ENCODE data around the gene TP53BP2.
"Not testable (repeated sequence)": the region's sequence is repeated elsewhere in the genome, so short reads cannot be mapped to it uniquely, and the experiment has no call there.

TP53BP2 gene, protein sequence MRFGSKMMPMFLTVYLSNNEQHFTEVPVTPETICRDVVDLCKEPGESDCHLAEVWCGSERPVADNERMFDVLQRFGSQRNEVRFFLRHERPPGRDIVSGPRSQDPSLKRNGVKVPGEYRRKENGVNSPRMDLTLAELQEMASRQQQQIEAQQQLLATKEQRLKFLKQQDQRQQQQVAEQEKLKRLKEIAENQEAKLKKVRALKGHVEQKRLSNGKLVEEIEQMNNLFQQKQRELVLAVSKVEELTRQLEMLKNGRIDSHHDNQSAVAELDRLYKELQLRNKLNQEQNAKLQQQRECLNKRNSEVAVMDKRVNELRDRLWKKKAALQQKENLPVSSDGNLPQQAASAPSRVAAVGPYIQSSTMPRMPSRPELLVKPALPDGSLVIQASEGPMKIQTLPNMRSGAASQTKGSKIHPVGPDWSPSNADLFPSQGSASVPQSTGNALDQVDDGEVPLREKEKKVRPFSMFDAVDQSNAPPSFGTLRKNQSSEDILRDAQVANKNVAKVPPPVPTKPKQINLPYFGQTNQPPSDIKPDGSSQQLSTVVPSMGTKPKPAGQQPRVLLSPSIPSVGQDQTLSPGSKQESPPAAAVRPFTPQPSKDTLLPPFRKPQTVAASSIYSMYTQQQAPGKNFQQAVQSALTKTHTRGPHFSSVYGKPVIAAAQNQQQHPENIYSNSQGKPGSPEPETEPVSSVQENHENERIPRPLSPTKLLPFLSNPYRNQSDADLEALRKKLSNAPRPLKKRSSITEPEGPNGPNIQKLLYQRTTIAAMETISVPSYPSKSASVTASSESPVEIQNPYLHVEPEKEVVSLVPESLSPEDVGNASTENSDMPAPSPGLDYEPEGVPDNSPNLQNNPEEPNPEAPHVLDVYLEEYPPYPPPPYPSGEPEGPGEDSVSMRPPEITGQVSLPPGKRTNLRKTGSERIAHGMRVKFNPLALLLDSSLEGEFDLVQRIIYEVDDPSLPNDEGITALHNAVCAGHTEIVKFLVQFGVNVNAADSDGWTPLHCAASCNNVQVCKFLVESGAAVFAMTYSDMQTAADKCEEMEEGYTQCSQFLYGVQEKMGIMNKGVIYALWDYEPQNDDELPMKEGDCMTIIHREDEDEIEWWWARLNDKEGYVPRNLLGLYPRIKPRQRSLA

DNA sequence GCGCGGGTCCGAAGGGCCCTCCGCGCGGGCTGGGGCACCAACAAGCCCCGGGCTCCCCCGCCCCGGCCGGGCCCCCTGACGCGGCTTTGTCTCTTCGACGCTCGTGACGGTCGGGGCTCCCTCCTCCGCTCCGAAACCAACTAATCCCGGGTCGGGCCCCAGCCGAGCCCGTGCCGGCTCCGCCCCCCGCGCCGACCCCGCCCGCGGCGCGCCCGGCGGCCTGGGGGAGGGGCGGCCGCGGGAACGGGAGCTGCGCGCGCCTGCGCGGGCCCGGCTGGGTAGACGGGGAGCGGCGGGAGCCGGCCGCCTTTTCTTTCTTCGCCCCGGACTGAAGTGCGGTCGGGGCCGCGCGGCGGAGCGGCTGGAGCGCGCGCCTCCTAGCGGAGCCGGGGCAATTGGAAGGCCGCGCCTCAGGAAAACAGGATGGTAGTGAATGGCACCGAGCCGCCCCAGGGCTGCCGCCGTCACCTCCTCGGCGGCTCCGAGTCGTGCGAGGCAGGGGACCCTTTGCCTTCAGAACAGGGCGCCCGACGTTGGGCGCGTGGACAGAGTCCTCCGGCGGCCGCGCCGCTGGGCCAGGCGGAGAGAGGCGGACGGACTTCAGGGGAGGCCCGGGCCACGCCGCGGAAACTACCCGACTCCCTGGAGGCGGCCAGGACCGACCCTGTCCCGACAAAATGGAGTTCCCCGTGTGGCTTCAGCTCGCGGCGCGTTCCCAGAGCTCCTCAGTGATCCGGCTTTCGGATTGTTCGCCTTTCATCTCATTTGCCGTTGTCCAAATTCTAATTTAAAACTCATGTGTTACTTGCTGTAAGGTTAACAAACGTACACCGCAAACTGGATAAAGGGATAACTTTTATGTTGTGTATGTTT, at the start of gene TP53BP2:
TP53BP2 (minus strand) TSS at position 138 of the 873 bp plus-strand sequence. CDS start 267 bp downstream, outside the sequence.
- in situ Hi-C loops (cut with HindIII; ENCODE audit: low sequenced_read_pairs), result no loop called here

DNA sequence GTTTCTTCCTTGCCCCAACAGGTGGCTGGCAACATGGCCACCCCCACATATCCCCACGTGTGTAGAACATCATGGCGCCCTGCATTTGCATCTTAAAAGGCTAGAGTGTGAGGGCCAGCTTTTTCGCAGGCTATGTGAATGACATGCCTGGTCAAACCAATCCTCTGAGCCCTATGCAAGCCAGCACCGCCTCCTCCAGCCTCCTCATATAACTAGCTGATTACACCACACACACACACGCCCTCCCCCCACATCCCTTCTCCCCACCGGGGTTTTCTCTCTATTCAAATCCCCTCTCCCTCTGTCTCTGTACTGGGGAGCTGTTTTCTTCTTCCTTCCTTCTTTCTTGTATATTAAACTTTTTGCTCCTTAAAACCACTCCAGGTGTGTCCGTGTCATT, 44.7 kb upstream of the TP53BP2 start:
- in situ Hi-C loops (cut with HindIII; ENCODE audit: low sequenced_read_pairs), result not testable (repeated sequence)

DNA sequence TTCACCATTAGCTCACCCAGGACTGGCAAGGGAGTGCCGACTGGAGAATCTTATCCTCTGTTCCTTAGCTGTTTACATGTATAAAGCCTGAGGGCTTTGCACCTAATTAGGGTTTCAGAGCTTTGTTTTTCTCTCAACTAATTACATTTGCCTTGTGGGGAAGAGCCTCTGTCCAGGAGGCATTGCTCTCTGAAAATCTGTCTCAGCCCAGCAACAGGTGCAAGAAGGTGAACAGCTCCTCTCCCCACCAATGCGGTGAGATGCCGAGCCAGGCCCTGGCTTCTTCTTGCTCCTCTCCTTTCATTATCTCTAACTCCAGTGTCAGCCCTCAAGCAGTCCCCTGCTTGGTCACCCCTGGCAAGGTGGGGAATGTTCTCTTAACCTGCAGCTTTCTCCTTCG, 43.6 kb upstream of the TP53BP2 start:
- in situ Hi-C loops (cut with HindIII; ENCODE audit: low sequenced_read_pairs), result not testable (repeated sequence)

DNA sequence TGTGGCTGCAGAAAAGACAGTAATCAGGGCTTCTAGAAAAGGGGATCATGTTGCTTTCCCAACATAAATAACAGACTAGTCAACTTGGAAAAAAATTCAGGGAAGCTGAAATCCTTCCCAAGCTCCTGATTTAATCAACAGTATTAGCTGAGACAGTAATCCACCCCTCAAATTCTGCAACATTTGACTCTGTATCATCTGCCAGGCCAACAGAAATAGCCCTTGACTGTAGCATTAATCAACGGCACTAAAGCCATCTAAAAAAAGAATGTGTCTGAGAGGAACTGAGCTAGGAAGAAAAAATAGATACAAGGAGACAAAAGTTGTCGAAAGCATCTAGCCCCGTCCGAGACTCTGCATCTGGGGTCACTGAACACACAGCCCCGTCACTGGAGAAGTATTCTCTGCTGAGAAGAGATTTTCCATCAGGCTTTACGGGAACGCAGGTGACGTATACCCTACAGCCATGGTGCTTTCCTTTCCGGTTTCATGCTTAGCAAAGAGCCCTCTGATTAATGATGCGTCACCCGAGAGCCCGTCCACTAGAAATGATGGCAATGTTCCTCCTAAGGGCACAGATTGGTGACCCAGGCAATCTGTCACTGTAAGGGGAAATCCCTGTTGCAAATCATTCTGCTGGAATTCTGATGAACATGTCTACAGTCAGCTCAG, 42.1 kb upstream of the TP53BP2 start:
- in situ Hi-C loops (cut with HindIII; ENCODE audit: low sequenced_read_pairs), result no loop called here

DNA sequence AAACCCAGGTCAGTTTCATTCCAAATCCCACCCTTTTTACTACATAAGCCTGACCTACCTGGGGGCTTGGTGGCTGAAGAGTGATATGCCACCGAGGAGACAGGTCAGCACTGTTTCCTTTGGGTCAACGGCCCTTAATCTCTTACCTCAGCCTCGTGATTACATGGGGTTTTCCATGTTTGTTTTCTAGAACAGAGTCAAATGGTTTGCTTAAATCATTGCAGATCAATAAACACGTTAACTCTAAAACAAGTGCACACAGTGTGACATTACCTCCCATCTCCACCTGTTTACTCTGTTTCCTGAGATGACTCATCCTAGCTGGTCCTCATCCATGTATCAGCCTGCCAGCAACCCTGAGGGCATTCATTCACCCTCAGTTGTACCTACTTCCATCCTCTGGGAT, 40.8 kb upstream of the TP53BP2 start:
- in situ Hi-C loops (cut with HindIII; ENCODE audit: low sequenced_read_pairs), result no loop called here

DNA sequence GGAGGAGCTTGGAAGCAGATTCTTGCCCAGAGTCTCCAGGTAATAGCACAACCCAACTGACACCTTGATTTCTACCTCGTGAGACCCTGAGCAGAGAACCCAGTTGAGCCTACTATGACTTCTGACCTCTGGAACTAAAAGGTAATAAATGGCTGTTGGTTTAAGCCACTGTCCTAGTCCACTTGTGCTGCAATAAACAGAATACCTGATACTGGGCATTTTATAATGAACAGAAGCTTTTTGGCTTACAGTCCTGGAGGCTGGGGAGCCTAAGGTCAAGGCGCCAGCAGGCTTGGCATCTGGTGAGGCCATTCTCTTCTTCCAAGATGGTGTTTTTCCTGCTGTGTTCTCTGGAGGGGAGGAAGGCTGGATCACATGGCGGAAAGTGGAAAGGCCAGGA, 39.9 kb upstream of the TP53BP2 start:
- in situ Hi-C loops (cut with HindIII; ENCODE audit: low sequenced_read_pairs), result no loop called here

DNA sequence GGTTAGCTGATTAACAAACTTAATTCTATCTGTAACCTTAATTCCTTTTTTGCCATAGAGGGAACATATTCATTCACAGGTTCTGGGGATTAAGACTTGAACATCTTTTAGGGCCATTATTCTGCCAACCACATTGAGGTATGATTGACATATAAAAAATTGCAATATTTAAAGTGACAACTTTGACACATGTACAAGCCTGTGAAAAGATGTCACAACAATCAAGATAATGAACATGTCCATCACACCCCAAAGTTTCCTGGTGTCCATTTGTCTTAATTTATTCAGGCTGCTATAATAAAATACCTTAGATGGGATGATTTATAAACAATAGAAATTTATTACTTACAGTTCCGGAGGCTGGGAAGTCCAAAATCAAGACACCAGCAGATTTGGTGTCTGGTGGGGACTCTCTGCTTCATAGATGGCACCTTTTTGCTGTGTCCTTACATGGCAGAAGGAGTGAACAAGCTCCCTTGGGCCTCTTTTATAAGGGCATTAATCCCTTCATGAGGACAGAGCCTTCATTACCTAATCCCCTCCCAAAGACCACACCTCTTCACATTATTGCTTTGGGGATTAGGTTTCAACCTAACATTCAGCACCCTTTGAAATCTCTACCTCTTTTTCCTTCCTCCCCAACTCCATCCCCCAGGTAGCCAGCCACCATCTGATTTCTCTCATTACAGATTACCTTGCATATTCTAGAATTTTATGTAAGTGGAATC, 33.0 kb upstream of the TP53BP2 start:
- in situ Hi-C loops (cut with HindIII; ENCODE audit: low sequenced_read_pairs), result no loop called here

DNA sequence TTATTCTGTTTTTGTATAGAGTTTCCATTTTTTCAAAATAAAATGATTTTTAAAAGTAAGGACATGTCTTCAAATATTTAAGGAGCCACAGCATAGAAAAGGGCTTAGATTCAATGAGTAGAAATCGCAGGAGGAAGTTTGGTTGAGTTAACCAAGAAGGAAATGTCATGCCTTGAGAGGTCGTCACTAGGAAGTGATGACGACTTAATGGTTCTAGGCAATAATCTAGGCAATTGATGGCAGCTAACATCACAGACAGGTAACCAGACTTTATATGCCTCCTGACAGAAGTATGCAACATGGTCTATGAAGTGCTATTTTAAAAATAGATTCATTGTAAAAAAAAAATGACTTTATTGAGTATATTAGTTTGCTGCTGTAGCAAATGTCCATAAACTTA, 32.1 kb upstream of the TP53BP2 start:
- in situ Hi-C loops (cut with HindIII; ENCODE audit: low sequenced_read_pairs), result no loop called here

DNA sequence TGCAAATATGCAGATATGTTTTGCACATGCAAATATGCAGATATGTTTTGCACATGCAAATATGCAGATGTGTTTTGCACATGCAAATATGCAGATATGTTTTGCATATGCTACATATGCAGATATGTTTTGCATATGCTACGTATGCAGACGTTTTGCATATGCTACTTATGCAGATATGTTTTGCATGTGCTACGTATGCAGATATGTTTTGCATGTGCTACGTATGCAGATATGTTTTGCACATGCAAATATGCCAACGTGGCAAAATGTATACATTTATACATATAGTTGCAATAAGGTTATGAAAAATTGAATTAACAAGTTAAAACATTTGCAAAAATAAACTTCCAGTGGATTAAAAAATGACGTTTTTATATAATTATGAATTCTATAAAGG, 30.8 kb upstream of the TP53BP2 start:
- in situ Hi-C loops (cut with HindIII; ENCODE audit: low sequenced_read_pairs), result no loop called here

DNA sequence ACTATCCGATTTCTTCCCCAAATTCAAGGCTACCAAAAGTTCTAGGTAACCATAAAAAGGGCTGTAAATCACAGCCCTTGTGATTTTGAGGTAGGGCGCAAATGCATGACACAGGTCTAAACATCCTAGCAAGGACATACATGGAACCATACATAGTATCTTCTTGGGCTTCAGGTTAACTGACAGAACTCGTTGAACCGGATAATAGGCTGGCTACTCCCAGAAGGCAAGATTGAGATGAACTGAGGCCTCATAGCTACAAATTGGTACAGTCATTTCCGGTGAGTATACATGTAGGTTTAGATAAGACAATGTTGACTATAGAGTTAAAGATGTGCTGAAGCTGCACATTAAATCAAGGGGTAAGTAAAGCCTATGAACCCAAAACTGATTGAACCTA, 27.3 kb upstream of the TP53BP2 start:
- in situ Hi-C loops (cut with HindIII; ENCODE audit: low sequenced_read_pairs), result no loop called here

DNA sequence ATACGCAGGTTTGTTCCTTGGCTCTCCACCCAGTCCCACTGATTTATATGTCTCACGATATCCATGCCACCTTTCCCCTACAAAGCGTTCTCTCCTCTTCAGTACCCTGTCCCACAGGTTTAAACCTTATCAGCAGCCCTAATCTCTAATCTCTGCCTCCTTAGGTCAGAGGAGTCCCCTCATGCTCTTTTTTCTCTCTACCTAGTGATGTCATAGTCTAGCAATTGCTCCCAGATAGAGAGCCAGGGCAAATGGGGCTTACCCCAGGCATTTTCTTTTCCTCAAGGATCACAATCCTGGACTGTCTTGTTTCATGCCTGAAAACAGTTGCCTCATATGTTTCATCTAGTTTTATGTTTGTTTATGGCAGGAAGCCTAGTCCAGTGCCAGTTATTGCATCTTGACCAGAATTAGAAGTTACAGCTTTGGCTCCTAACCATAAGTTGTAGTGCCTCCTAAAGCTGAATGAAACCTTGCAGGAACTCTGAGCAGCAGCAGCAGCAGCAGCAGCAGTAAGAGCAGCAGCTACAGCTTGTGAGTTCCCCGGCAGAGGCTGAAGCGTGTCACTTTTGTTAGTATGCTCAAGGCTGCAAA, 26.7 kb upstream of the TP53BP2 start:
- in situ Hi-C loops (cut with HindIII; ENCODE audit: low sequenced_read_pairs), result no loop called here

DNA sequence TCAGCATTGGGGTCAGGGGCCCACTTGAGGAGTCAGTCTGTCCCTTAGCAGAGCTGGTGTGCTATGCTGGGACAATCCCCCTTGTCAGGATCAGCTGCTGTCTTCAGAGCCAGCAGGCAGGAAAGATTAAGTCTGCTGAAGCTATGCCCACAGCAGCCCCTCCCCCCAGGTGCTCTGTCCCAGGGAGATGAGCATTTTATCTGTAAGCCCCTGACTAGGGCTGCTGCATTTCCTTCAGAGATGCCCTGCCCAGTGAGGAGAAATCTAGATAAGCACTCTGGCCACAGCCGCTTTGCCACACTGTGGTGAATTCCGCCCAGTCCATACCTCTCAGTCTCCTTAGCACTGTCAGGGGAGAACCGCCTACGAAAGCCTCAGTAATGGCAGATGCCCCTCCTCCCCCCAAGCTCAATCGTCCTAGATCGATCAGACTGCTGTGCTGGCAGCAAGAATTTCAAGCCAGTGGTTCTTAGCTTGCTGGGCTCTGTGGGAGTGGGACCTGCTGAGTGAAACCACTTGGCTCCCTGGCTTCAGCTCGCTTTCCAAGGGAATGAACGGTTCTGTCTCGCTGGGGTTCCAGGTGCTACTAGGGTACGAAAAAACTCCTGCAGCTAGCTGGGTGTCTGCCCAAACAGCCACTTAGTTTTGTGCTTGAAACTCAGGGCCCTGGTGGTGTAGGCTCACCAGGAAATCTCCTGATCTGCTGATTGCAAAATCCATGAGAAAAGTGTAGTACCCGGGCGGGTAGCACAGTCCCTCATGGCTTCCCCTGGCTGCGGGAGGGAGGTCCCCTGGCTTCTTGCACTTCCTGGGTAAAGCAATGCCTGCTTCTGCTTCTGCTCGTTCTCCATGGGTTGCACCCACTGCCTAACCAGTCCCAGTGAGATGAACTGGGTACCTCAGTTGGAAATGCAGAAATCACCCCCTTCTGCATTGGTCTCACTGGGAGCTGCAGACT, 25.1 kb upstream of the TP53BP2 start:
- in situ Hi-C loops (cut with HindIII; ENCODE audit: low sequenced_read_pairs), result no loop called here

DNA sequence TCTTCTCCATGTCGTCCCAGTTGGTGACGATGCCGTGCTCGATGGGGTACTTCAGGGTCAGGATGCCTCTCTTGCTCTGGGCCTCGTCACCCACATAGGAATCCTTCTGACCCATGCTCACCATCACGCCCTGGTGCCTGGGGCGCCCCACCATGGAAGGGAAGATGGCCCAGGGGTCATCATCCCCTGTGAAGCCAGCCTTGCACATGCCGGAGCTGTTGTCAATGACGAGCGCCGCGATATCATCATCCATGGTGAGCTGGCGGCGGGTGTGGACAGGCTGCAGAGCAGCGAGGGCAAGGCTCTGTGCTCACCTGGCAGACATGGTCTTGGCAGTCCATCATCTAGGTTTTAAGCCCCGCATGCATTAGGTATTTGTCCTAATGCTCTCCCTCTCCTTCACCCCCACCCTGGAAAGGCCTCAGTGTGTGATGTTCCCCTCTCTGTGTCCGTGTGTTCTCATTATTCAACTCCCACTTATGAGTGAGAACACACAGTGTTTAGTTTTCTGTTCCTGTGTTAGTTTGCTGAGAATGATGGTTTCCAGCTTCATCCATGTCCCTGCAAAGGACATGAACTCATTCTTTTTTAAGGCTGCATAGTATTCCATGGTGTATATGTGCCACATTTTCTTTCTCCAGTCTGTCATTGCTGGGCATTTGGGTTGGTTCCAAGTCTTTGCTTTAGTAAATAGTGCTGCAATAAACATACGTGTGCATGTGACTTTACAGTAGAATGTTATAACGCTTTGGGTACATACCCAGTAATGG, 19.0 kb upstream of the TP53BP2 start:
- in situ Hi-C loops (cut with HindIII; ENCODE audit: low sequenced_read_pairs), result not testable (repeated sequence)

DNA sequence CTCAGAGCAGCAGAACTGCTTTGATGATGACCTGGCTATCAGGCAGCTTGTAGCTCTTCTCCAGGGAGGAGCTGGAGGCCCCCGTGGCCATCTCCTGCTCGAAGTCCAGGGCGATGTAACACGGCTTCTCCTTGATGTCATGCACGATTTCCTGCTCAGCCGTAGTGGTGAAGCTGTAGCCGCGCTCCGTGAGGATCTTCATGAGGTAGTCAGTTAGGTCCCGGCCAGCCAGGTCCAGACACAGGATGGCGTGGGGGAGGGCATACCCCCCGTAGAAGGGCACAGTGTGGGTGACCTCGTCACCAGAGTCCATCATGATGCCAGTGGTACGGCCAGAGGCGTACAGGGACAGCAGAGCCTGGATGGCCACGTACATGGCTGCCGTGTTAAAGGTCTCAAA, 18.3 kb upstream of the TP53BP2 start:
- in situ Hi-C loops (cut with HindIII; ENCODE audit: low sequenced_read_pairs), result no loop called here

DNA sequence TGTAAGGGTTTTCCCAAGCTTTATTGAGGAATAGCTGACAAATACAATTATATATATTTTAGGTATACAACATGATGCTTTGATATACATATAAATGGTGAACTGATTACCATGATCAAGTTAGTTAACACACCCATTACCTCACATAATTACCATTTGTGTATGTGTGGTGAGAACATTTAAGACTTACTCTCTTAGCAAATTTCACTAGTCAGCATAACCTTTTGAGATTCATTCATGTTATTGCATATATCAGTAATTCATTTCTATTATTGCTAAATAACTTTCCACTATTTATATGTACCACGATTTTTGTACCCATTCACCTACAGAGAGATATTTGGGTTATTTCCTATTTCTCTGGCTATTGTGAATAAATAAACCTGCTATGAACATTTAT, 16.2 kb upstream of the TP53BP2 start:
- in situ Hi-C loops (cut with HindIII; ENCODE audit: low sequenced_read_pairs), result no loop called here

DNA sequence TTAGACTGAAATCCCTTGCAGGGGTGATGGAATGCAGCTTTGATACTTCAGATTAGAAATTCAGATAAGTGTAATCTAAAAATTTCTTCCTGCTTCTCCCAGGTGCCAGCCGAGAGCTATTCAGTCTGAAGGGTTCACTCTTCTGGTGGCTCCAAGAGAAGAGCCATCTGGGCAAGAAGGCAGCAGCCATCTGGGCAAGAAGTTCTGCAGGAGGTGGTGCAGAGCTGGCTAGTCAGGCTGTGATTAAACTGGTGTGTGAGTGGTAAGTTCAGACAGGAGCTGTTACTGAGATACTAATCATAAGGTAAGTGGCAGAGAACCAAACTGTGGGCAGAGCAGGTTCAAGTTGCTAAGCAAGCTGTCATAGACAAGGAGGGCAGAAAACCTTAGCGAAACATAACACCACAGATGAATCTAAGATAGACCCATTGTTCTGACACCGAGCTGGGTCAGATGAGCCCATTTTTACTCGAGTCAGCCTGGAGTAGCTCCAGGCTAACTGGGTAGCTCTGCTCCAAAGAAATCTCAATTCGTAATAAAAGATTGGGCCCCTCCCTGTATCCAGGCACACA, 14.4 kb upstream of the TP53BP2 start:
- in situ Hi-C loops (cut with HindIII; ENCODE audit: low sequenced_read_pairs), result no loop called here

DNA sequence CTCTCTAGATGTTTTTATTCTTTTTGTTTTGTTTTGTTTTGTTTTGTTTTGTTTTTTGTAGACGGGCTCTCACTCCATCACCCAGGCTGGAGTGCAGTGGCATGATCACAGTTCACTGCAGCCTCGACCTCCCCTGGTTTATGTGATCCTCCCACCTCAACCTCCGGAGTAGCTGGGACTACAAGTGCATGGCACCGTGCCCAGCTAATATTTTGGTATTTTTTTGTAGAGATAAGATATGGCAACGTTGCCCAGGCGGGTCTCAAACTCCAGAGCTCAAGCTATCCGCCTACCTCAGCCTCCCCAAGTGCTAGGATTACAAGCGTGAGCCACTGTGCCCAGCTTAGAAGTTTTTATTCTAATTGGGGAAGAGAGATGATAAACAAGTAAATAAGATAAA, 13.3 kb upstream of the TP53BP2 start:
- in situ Hi-C loops (cut with HindIII; ENCODE audit: low sequenced_read_pairs), result no loop called here

All from DLD1 (cell line).